ENCODE results near the gene WNT5B. TPM values are rescaled to one million over a fixed set of nuclear protein-coding genes. Genes with fewer than 3 reads are reported as not detected.
A peak's percentile ranks its signal among the peaks of the same experiment; 100 is the strongest.

Gene WNT5B
- polyA plus RNA-seq, 1 donor (not counting 4 experiments of a cell fraction or from before 2014, with no cell fraction given) = 12.3 TPM

- H3K4me2 ChIP-seq (ENCODE audit: control insufficient read depth, extremely low read depth, insufficient read depth, low read depth, low read length) = peak overlapping the region; percentile 88
- dilution Hi-C loops (cut with MboI; ENCODE audit: extremely low pct_ligation_motif_present, low sequenced_read_pairs) = no loop called here
- DNase-seq (ENCODE audit: low read depth, low spot score) = no peak
- no peaks in the 10 kb centered on the region for H3K9me3 ChIP-seq (ENCODE audit: control insufficient read depth, low read depth, low read length)
- peaks cover 3% of the 10 kb centered on the region for H3K9me1 ChIP-seq (ENCODE audit: control insufficient read depth, extremely low read depth, insufficient read depth, low read length)
- peak overlapping the region; percentile 52 for H3K9ac ChIP-seq (ENCODE audit: control insufficient read depth, extremely low read depth, insufficient read depth, low read length)
- H3K27ac ChIP-seq (ENCODE audit: control insufficient read depth, insufficient read depth, low read length) = peak overlapping the region; percentile 25
- peaks cover 30% of the 10 kb centered on the region for H3K79me2 ChIP-seq (ENCODE audit: control insufficient read depth, insufficient read depth, low read length)
- H3K4me1 ChIP-seq (ENCODE audit: control insufficient read depth, extremely low read depth, insufficient read depth, low read length) = peaks cover 53% of the 10 kb centered on the region
- FAIRE-seq = peak; percentile 53
- no peak overlapping the region for H2AFZ ChIP-seq (ENCODE audit: control insufficient read depth, low read length)
- peaks cover 9% of the 10 kb centered on the region for H4K20me1 ChIP-seq (ENCODE audit: control insufficient read depth, extremely low read depth, insufficient read depth, low read length)
- TF ChIP-seq EZH2 (IDR thresholded peaks at IDR 0.05; ENCODE audit: low read length) (no peak), CTCF (optimal IDR thresholded peaks at IDR 0.05 in 1 of 3, IDR thresholded peaks at IDR 0.05 in 1 of 3, conservative IDR thresholded peaks at IDR 0.05 in 1 of 3; ENCODE audit: extremely low read depth in 1 of 3, insufficient read depth in 2 of 3, low read length in 3 of 3) (no peak)
- peak overlapping the region; percentile 57 to 67 (median 60) for H3K4me3 ChIP-seq (ENCODE audit: control insufficient read depth in 2 of 3, extremely low read depth in 1 of 3, insufficient read depth in 2 of 3, low read depth in 1 of 3, low read length in 3 of 3)
- H3K27me3 ChIP-seq (ENCODE audit: control insufficient read depth, extremely low read depth, insufficient read depth, low read length) = no peaks in the 10 kb centered on the region
- H3K36me3 ChIP-seq (ENCODE audit: control insufficient read depth in 2 of 2, extremely low read depth in 1 of 2, insufficient read depth in 2 of 2, low read length in 2 of 2) = no peaks in the 10 kb centered on the region
These were observed 36.4 kb upstream of the WNT5B start for GRCh38 chr12:1592444-1593173.

DNA sequence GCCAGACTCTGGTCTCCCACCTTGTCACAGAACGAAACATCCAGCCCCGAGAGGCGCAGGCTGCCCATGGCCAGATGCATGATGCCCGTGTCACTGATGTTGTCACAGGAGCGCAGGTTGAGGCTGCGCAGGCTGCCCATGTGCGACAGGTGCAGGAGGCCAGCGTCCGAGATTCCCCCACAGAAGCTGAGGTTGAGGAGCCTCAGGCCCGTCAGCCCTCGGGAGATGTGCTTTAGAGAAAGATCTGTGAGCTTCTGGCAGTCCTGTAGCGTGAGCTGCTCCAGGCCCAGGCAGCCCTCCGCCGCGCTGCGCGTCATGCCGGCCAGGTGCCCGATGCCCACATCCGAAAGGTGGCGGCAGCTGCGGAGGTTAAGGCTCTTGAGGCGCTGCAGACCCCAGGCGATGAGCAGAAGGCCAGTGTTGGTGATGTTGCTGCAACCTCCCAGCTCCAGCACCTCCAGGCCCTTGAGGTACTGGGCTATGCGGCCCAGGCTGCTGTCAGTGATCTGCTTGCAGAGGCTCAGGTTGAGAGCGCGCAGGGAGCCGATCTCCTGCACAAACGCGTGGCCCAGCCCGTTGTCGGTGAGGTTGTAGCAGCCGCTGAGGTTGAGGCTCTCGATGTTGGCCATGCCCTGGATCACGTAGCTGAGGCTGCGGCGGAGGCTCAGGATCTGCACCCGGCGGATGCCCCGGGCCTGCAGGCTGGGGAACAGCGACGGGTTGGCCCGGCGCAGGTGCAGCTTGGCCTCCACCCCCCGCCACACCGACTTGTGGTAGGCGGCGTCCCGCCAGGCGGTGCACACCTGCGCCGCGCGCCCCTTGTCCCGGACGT, 35.6 kb upstream of the WNT5B start:
- H3K9me1 ChIP-seq (ENCODE audit: control insufficient read depth, extremely low read depth, insufficient read depth, low read length) = peaks cover 3% of the 10 kb centered on the region
- FAIRE-seq = no peak
- TF ChIP-seq EZH2 (IDR thresholded peaks at IDR 0.05; ENCODE audit: low read length) (no peak), CTCF (optimal IDR thresholded peaks at IDR 0.05 in 1 of 3, IDR thresholded peaks at IDR 0.05 in 1 of 3, conservative IDR thresholded peaks at IDR 0.05 in 1 of 3; ENCODE audit: extremely low read depth in 1 of 3, insufficient read depth in 2 of 3, low read length in 3 of 3) (peak in 1 of 3 experiments; percentile 8)
- H2AFZ ChIP-seq (ENCODE audit: control insufficient read depth, low read length) = peak overlapping the region; percentile 52
- H3K27ac ChIP-seq (ENCODE audit: control insufficient read depth, insufficient read depth, low read length) = peak overlapping the region; percentile 25
- H3K4me1 ChIP-seq (ENCODE audit: control insufficient read depth, extremely low read depth, insufficient read depth, low read length) = peaks cover 46% of the 10 kb centered on the region
- peak overlapping the region; percentile 88 for H3K4me2 ChIP-seq (ENCODE audit: control insufficient read depth, extremely low read depth, insufficient read depth, low read depth, low read length)
- dilution Hi-C loops (cut with MboI; ENCODE audit: extremely low pct_ligation_motif_present, low sequenced_read_pairs) = no loop called here
- peaks cover 9% of the 10 kb centered on the region for H4K20me1 ChIP-seq (ENCODE audit: control insufficient read depth, extremely low read depth, insufficient read depth, low read length)
- peaks cover 31% of the 10 kb centered on the region for H3K79me2 ChIP-seq (ENCODE audit: control insufficient read depth, insufficient read depth, low read length)
- DNase-seq (ENCODE audit: low read depth, low spot score) = no peak
- H3K27me3 ChIP-seq (ENCODE audit: control insufficient read depth, extremely low read depth, insufficient read depth, low read length) = no peaks in the 10 kb centered on the region
- H3K9me3 ChIP-seq (ENCODE audit: control insufficient read depth, low read depth, low read length) = no peaks in the 10 kb centered on the region
- no peaks in the 10 kb centered on the region for H3K36me3 ChIP-seq (ENCODE audit: control insufficient read depth in 2 of 2, extremely low read depth in 1 of 2, insufficient read depth in 2 of 2, low read length in 2 of 2)
- peak overlapping the region; percentile 57 to 67 (median 60) for H3K4me3 ChIP-seq (ENCODE audit: control insufficient read depth in 2 of 3, extremely low read depth in 1 of 3, insufficient read depth in 2 of 3, low read depth in 1 of 3, low read length in 3 of 3)
- H3K9ac ChIP-seq (ENCODE audit: control insufficient read depth, extremely low read depth, insufficient read depth, low read length) = peak overlapping the region; percentile 52

Data from keratinocyte (primary cell).